HG03520 (cell line): ENCODE data around the gene THEM5.

Experiments used
- ATAC-seq: cut with Tn5 transposase; IDR thresholded peaks from one replicate; pipeline ENCODE4 v1.9.1; 2021; ENCODE audit warnings: mild to moderate bottlenecking, moderate library complexity; ENCODE audit not compliant: unreplicated experiment

The THEM5 gene

GRCh38 chr1:151803164-151803563, 50.3 kb downstream of the THEM5 start:
- ATAC-seq: no peak

DNA sequence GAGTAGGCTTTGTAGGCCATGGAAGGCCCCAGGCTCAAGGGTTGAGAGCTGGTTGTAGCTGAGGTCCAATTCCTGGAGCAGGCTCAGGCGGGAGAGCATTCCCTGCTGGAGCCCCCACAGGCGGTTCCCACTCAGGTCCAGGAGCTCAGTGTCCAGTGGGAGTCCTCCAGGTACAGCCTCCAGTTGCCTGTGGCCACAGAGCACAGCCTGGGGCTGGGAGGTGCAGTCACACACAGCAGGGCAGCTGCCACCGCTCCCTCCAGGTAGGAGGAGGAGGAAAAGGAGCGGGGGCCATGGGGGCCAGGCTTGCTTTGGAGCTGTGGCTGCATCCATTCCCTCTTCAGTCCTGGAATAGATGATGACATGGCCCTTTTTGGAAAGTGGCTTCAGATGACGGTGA, 51.1 kb downstream of the THEM5 start:
- no peak for ATAC-seq

GRCh38 chr1:151801846-151802245, 51.7 kb downstream of the THEM5 start:
- no peak for ATAC-seq

GRCh38 chr1:151801310-151801820, 52.1 kb downstream of the THEM5 start:
- ATAC-seq: no peak

- no peak for ATAC-seq
Observed at GRCh38 chr1:151800830-151801229, 52.7 kb downstream of the THEM5 start.

- no peak for ATAC-seq
Observed at GRCh38 chr1:151799179-151800022, 54.1 kb downstream of the THEM5 start.

DNA sequence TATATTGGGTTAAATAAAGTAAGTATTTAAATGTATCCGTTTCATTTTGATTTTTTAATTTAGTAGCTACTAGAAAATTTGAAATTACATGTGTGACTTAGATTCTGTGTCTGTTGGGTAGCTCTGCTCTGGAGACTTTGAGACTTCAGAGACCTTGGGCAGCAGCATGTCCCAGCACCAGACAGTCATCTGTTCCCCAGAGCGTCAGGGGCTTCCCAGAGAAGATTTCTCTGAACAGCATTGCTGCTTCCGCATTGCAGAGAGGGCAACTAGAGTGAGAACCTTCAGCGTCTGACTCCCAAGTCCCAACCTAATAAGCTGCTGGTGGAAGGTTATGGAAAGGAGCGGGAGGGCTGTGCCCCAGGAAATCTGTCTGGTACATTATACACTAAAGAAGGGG, 54.9 kb downstream of the THEM5 start:
- no peak for ATAC-seq
